ENCODE measurements around the gene LRRC28. TPM values are rescaled to one million over a fixed set of nuclear protein-coding genes. Genes with fewer than 3 reads are reported as not detected.
A peak's percentile ranks its signal among the peaks of the same experiment; 100 is the strongest.
"Not testable (repeated sequence)": the region's sequence is repeated elsewhere in the genome, so short reads cannot be mapped to it uniquely, and the experiment has no call there.

LRRC28 gene
- total RNA-seq = 24.4 TPM
- long read RNA-seq, full-length matches to known transcripts = 17 of 39 reads
- long read RNA-seq, partial matches to known transcripts = 11 of 39 reads
- long read RNA-seq, other reads (novel, unspliced or antisense) = 11 of 39 reads

DNA sequence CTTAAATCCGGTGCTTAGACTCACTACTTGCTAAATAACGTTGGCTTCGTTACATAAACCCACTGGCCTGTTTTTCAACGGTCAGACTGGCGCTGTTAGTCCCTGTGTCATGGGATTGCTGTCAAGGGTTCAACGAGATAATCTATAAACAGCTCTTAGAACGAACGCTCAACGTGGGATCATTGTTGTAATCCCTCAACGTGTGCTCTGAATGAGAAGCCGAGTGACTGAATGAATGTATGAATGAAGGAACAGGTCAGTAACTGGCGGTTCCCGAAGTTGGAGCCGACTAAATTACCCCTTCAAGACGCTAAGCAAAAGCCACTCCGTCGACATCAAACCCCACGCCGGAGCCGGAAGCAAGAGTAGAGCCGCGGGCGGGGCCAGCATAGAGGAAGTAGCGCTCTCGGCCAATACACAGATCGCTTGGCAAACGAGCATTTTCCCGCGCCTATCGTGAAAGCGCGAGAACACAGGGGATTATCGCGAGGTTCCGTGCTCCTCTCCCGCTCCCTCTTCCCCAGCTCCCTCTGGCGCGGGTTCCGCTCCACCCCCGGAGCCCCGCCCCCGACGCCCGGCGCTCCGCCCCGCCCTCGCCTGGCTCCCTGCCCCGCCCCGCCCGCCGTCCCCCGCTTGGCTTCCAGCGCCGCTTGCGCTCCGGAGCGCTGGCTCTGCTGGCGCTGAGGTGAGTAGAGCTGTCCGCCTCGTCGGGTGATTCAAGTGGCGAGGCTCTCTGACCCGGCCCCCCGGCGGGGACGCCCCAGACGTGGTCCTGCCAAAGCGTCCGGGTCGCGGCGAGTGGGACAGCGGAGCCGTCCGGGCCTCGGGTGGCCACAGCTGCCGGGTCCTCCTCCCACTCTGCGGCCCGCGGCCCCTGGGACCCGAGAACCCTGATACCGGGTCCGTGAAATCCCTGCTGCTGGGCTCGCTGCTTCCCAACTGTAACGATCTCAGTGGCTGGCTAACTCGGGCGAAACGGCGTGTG, at the start of gene LRRC28:
Gene LRRC28 (plus strand): TSS at position 625 of the 985 bp plus-strand sequence. CDS start 4,477 bp downstream, outside the sequence.
- ATAC-seq (peak; percentile 96), DNase-seq (peak; percentile 99)
- intact Hi-C loops (cut with micrococcal nuclease) = no loop called here

DNA sequence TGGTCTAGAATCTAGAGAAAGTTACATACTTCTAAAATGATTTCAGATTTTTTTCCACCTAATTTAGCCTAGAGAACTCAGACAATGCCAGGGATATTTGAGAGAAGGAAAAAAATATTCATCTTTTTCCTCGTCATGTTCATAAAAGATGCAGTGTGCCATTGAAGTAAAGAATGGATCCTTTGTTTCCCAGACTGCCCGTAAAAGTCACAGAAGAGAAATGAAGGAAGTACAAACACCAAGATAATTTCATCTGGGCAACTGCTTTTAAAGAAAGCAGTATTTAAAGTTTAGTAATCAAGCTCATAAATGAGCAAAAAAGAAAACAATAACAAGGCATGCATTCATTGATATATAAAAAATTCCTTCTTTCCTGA, 49.1 kb upstream of the LRRC28 start:
- intact Hi-C loops (cut with micrococcal nuclease) = no loop called here
- ATAC-seq = no peak
- no peak for DNase-seq

DNA sequence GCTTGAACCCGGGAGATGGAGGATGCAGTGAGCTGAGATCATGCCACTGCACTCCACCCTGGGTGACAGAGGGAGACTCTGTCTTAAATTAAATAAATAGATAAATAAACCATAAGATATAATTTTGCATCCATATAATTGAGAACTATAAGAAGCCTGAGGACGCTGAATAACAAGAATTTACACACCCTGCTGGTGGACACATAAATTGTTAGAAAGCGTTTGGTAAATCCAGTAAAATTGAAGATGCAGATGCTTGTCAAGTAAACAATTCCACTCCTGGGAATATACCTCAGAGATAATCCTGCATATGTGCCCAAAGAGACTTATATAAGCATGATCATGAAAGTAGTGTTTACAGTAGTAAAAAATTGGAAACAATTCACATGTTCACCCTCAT, 43.6 kb upstream of the LRRC28 start:
- intact Hi-C loops (cut with micrococcal nuclease) = no loop called here
- ATAC-seq = no peak
- no peak for DNase-seq

GRCh38 chr15:99209326-99209725, 42.0 kb upstream of the LRRC28 start:
- intact Hi-C loops (cut with micrococcal nuclease) = no loop called here
- no peak for DNase-seq
- ATAC-seq = no peak

DNA sequence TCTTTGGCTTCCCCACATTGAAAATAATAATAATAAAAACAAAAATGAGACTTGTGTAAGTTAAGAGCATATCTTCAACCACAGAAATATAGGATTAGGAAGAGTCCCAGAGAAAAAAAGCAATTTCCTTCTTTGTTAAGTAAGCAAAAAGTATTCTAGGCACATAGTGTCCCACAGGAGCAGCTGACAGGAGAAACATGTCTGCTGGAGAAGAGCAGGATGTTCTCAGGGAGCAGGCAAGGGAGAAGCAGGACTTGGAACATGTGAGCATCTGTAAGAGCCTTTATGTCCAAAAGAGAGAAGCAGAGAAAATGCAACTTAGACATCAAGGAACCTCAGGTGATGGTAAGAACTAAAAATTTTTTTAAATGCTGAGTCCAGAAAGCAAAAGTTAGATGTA, 40.9 kb upstream of the LRRC28 start:
- intact Hi-C loops (cut with micrococcal nuclease) = no loop called here
- DNase-seq = no peak
- ATAC-seq = no peak

GRCh38 chr15:99211926-99212325, 39.4 kb upstream of the LRRC28 start:
- intact Hi-C loops (cut with micrococcal nuclease) = loop anchor here (2.0 kb wide), 1 partner anchor 107 kb away; the partner anchor contains the start of gene SYNM
- DNase-seq (no peak), ATAC-seq (peak; percentile 38)

- ATAC-seq (peak; percentile 87), DNase-seq (no peak)
- intact Hi-C loops (cut with micrococcal nuclease) = loop anchor here (2.0 kb wide), 1 partner anchor 108 kb away; the partner anchor contains the start of gene SYNM
Measured at GRCh38 chr15:99212406-99212805, 38.9 kb upstream of the LRRC28 start.

- intact Hi-C loops (cut with micrococcal nuclease) = loop anchor here (2.0 kb wide), 1 partner anchor 108 kb away; the partner anchor contains the start of gene SYNM
- peak; percentile 86 for ATAC-seq
- peak; percentile 89 for DNase-seq
Measured at GRCh38 chr15:99213187-99213811, 38.0 kb upstream of the LRRC28 start.

DNA sequence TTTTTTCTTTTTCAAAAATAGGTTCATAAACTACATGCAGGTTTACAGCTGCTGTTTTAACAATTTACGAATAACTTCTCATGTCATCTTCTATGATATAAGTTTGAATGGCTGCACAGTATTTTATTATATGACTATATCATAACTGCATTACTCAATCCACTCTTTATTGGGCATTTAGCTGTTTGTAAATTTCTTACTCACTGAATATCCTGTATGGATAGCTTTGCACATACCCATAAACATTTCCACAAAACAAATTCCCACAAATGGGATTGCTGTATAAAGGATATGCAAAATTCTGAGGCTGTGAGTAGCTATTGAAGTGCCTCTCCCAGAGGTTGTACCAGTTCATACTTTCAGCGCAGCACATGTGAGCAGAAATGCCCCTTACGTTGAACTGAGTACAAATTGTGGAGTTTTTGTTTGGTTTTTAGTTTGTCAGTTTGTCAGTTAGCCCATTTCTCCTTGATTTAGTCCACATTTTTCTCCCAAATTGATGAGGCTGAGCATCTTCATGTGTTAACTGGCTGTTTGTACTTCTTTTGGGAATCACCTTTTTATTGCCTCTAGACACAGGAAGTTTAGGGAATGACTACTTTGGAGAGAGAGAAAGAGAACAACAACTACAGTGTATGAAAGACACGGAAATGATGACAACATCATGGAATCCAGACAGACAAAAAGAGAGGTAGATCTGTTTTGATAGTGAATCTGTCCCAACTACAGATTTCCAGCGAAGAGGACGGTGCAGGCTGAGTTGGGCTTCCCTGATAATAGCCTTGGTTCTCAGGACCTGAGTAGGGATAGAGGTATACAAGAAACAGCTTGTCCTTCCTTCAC, 26.7 kb upstream of the LRRC28 start:
- intact Hi-C loops (cut with micrococcal nuclease) = no loop called here
- ATAC-seq = no peak
- no peak for DNase-seq

- ATAC-seq (no peak), DNase-seq (no peak)
- intact Hi-C loops (cut with micrococcal nuclease) = no loop called here
Measured at GRCh38 chr15:99226802-99227201, 24.5 kb upstream of the LRRC28 start.

GRCh38 chr15:99228120-99228770, 23.0 kb upstream of the LRRC28 start:
- intact Hi-C loops (cut with micrococcal nuclease) = no loop called here
- no peak for ATAC-seq

GRCh38 chr15:99230867-99231266, 20.4 kb upstream of the LRRC28 start:
- intact Hi-C loops (cut with micrococcal nuclease) = no loop called here
- DNase-seq (no peak), ATAC-seq (no peak)

More at GRCh38 chr15:99228120-99228770, 23.0 kb upstream of the LRRC28 start:
- no peak for DNase-seq

DNA sequence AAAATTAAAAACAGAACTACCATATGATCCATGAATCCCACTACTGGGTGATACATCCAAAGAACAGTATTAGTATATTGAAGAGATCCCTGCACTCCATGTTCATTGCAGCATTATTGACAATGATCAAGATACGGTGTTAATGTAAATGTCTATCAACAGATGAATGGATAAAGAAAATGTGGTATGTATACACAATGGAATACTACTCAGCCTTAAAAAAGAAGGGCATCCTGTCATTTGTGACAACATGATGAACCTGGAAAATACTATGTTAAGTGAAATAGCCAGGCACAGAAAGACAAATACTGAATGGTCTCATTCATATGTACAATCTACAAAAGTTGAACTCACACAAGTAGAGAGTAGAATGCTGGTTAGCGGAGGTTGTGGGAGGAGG, 18.5 kb upstream of the LRRC28 start:
- no peak for ATAC-seq
- no peak for DNase-seq
- intact Hi-C loops (cut with micrococcal nuclease) = no loop called here

- intact Hi-C loops (cut with micrococcal nuclease); ATAC-seq; DNase-seq: not testable (repeated sequence)
Measured at GRCh38 chr15:99234160-99234559, 17.1 kb upstream of the LRRC28 start.

- intact Hi-C loops (cut with micrococcal nuclease) = no loop called here
- DNase-seq = no peak
- ATAC-seq = no peak
Measured at GRCh38 chr15:99238849-99239248, 12.4 kb upstream of the LRRC28 start.

- DNase-seq (no peak), ATAC-seq (no peak)
- intact Hi-C loops (cut with micrococcal nuclease) = no loop called here
Measured at GRCh38 chr15:99239545-99240198, 11.6 kb upstream of the LRRC28 start.

DNA sequence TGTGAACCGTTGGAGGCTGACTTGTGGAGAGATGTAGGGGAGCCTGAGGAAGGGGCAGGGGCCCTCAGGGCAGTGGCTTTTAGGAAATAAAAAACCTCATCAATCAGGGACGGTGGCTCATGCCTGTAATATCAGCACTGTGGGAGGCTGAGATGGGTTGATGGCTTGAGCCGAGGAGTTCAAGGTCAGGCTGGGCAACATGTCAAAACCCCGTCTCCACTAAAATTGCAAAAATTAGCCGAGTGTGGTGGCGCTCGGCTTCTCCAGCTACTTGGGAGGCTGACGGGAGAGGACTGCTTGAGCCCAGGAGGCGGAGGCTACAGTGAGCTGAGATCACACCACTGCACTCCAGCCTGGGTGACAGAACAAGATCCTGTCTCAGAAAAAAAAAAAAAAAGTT, 9.5 kb upstream of the LRRC28 start:
- ATAC-seq (no peak), DNase-seq (no peak)
- intact Hi-C loops (cut with micrococcal nuclease) = no loop called here

DNA sequence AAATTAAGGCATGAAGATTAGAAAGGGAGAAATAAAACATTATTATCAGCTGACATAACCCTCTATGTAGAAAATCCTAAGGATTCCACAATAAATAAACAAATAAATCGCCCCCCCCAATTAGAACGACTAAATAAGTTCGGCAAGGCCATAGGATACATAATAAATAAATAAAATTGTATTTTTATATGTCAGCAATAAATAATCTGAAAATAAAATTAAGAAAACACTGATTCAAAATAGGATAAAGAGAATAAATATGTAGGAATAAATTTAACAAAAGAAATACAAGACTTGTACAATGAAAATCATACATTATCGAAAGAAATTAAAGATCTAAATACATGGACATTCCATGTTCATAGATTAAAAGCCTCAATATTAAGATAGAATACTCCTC, 7.0 kb upstream of the LRRC28 start:
- intact Hi-C loops (cut with micrococcal nuclease) = no loop called here
- no peak for DNase-seq
- ATAC-seq = no peak

Measured in left ventricle myocardium superior (tissue), 1 donor.